ENCODE data around the gene CFAP157. TPM values are rescaled to one million over a fixed set of nuclear protein-coding genes. Genes with fewer than 3 reads are reported as not detected.

The CFAP157 gene
- total and polyA plus RNA-seq, 2 of the 13 experiments (the other 11 are each of a cell fraction or from before 2014, with no cell fraction given), result 0.07 TPM; not detected in 1

DNA sequence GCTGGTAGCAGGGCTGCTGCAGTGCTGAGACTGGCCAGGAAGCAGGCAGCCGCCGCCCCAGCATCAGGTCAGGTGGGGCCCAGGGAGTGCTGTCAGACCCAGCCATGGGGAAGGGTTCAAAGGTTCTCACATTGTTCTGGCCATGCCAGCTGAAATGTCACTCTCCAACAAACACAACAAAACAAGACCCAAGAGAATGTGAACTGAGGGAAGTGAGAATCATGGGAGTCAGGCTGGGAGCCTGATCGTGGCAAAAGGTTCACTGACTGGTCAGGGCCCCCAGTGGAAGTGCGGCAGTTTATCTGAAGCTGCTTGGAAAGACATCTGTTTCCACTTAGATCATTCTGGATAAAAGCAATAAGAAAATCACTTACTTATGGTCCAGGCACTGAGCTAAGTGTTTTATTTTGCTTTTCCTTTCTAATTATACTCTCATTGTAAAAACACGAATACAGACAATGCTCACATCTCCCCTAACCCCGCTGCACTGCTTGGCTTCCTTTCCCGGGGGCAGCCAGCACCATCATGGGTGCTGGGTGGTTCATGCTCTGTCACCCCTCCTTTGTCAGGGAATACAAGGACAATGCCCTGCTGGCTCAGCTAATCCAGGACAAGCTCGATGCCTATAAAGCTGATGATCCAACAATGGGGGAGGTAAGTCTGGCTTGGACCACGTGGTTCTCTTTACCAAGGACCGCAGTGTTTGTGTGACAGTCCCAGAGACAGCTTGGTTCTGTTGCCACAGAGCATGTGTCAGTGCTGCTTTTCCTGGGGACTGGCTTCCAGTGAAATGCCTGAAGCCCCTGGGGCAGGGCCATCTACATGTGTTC lies 41.9 kb upstream of the CFAP157 start (continued):
- TF ChIP-seq, protein P1, sequence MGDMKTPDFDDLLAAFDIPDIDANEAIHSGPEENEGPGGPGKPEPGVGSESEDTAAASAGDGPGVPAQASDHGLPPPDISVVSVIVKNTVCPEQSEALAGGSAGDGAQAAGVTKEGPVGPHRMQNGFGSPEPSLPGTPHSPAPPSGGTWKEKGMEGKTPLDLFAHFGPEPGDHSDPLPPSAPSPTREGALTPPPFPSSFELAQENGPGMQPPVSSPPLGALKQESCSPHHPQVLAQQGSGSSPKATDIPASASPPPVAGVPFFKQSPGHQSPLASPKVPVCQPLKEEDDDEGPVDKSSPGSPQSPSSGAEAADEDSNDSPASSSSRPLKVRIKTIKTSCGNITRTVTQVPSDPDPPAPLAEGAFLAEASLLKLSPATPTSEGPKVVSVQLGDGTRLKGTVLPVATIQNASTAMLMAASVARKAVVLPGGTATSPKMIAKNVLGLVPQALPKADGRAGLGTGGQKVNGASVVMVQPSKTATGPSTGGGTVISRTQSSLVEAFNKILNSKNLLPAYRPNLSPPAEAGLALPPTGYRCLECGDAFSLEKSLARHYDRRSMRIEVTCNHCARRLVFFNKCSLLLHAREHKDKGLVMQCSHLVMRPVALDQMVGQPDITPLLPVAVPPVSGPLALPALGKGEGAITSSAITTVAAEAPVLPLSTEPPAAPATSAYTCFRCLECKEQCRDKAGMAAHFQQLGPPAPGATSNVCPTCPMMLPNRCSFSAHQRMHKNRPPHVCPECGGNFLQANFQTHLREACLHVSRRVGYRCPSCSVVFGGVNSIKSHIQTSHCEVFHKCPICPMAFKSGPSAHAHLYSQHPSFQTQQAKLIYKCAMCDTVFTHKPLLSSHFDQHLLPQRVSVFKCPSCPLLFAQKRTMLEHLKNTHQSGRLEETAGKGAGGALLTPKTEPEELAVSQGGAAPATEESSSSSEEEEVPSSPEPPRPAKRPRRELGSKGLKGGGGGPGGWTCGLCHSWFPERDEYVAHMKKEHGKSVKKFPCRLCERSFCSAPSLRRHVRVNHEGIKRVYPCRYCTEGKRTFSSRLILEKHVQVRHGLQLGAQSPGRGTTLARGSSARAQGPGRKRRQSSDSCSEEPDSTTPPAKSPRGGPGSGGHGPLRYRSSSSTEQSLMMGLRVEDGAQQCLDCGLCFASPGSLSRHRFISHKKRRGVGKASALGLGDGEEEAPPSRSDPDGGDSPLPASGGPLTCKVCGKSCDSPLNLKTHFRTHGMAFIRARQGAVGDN (CRISPR knock-in tag; IDR thresholded peaks at IDR 0.05), result peak; percentile 86
- TF ChIP-seq ZNF292 (CRISPR knock-in tag; IDR thresholded peaks at IDR 0.05; ENCODE audit: borderline replicate concordance, low read depth), result peak; percentile 88; the same call in 1 of the 2 replicates
- no peak for TF ChIP-seq MTF2 (CRISPR knock-in tag; IDR thresholded peaks at IDR 0.05; ENCODE audit: borderline replicate concordance)
- TF ChIP-seq, protein P2, sequence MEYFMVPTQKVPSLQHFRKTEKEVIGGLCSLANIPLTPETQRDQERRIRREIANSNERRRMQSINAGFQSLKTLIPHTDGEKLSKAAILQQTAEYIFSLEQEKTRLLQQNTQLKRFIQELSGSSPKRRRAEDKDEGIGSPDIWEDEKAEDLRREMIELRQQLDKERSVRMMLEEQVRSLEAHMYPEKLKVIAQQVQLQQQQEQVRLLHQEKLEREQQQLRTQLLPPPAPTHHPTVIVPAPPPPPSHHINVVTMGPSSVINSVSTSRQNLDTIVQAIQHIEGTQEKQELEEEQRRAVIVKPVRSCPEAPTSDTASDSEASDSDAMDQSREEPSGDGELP (IDR thresholded peaks at IDR 0.05; ENCODE audit: borderline replicate concordance, low read depth), result peak; percentile 93
- TF ChIP-seq TCF7L2 (IDR thresholded peaks at IDR 0.05; ENCODE audit: low read depth, low read length), result no peak
- peak; percentile 72; the same call in 1 of the 2 replicates for TF ChIP-seq ZNF143 (CRISPR knock-in tag; IDR thresholded peaks at IDR 0.05)
- no peak for TF ChIP-seq ZNF788 (CRISPR knock-in tag; IDR thresholded peaks at IDR 0.05; ENCODE audit: borderline replicate concordance)
- TF ChIP-seq GATAD2A (CRISPR knock-in tag; IDR thresholded peaks at IDR 0.05), result peak; percentile 54
- TF ChIP-seq GABPB1 (CRISPR knock-in tag; IDR thresholded peaks at IDR 0.05), result peak; percentile 40; the same call in 1 of the 2 replicates
- TF ChIP-seq, protein P3, sequence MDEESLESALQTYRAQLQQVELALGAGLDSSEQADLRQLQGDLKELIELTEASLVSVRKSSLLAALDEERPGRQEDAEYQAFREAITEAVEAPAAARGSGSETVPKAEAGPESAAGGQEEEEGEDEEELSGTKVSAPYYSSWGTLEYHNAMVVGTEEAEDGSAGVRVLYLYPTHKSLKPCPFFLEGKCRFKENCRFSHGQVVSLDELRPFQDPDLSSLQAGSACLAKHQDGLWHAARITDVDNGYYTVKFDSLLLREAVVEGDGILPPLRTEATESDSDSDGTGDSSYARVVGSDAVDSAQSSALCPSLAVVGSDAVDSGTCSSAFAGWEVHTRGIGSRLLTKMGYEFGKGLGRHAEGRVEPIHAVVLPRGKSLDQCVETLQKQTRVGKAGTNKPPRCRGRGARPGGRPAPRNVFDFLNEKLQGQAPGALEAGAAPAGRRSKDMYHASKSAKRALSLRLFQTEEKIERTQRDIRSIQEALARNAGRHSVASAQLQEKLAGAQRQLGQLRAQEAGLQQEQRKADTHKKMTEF (CRISPR knock-in tag; IDR thresholded peaks at IDR 0.05), result peak; percentile 42; the same call in 1 of the 2 replicates
- TF ChIP-seq MIER3 (CRISPR knock-in tag; IDR thresholded peaks at IDR 0.05; ENCODE audit: borderline replicate concordance), result peak; percentile 20; the same call in 1 of the 2 replicates
- TF ChIP-seq YEATS4 (CRISPR knock-in tag; IDR thresholded peaks at IDR 0.05; ENCODE audit: borderline replicate concordance), result no peak
- no peak for TF ChIP-seq ZNF749 (CRISPR knock-in tag; IDR thresholded peaks at IDR 0.05; ENCODE audit: borderline replicate concordance)
- no peak for TF ChIP-seq TERF1 (CRISPR knock-in tag; IDR thresholded peaks at IDR 0.05)
- peak; percentile 58; the same call in 1 of the 2 replicates for TF ChIP-seq ERF (CRISPR knock-in tag; IDR thresholded peaks at IDR 0.05)
- 0 out of 2 replicates have a peak, but pooled peaks have one; percentile 37 for TF ChIP-seq PRDM10 (CRISPR knock-in tag; IDR thresholded peaks at IDR 0.05; ENCODE audit: low read depth)
